Left ventricle myocardium inferior (tissue), 1 donor: ENCODE data around the gene GJA4. TPM values are rescaled to one million over a fixed set of nuclear protein-coding genes. Genes with fewer than 3 reads are reported as not detected.

ENCODE experiments used
- DNase-seq: peaks from one replicate; pipeline ENCODE4 v3.0.0-alpha.2; 2020
- H3K27ac ChIP-seq: fragments of 200-600 bp; replicated peaks from 2 replicates; pipeline ENCODE4 v1.8.0; 2021
- H3K27me3 ChIP-seq: fragments of 200-600 bp; 2 replicates; pipeline ENCODE4 v1.8.0; 2021; ENCODE audit warnings: low read depth
- H3K36me3 ChIP-seq: fragments of 200-600 bp; 2 replicates; pipeline ENCODE4 v1.8.0; 2021
- H3K4me1 ChIP-seq: fragments of 200-600 bp; 2 replicates; pipeline ENCODE4 v1.8.0; 2021
- H3K4me3 ChIP-seq: fragments of 200-600 bp; 2 replicates; pipeline ENCODE4 v1.8.0; 2021; ENCODE audit warnings: mild to moderate bottlenecking, moderate library complexity
- H3K9me3 ChIP-seq: fragments of 200-600 bp; replicated peaks from 2 replicates; pipeline ENCODE4 v1.8.0; 2021
- CTCF ChIP-seq: fragments of 200-600 bp; IDR thresholded peaks from 2 replicates; pipeline ENCODE4 v1.8.0; 2021; ENCODE audit warnings: antibody characterized with exemption, mild to moderate bottlenecking, borderline replicate concordance
- intact Hi-C: fragments of 100-400 bp; cut with micrococcal nuclease; formaldehyde crosslinking; loops from one replicate; pipeline ENCODE4 v1.11.0; 2022
- total RNA-seq: library from RNA; stranded (reverse); fragmentation: NEBNext Ultra II Directional; extraction: Animal tissue kit (Norgen Biotek cat#: 25700); gene quantifications from one replicate; pipeline ENCODE4 v1.2.1, GENCODE V29; 2021
- donor health status: DM: no; HTN: yes; CAD: no; lungs with severe emphysema.

The GJA4 gene
- total RNA-seq, 1 donor from 2014 or later = 27.0 TPM

DNA sequence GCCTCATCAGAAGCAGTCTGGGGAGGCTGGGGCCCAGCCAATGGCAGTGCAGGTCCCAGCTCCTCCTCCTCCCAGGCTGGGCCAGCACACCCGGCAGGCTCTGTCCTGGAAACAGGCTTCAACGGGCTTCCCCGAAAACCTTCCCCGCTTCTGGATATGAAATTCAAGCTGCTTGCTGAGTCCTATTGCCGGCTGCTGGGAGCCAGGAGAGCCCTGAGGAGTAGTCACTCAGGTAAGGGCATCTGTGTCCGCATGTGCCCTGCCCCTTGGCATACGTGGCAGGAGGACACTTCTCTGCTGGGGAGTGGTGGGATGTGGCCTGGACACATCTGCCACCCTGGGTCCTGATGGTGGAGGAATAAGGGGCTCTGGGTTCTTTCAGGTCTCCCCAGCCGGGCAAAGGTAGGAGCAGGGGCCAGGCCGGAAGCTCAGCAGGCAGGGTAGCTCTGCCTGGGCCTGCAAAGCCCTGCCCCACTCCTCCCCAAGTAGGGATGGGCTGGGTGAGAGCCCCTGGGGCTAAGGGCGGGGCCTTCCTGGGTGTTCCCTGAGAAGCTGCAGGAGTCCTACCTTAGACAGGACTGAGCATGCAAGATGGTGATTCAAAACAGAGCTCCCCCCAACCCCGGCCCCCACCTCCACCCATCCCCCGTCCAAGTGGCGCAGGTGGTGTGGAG lies 37.7 kb upstream of the GJA4 start, which contains the start of gene GJB5:
GJB5 (plus strand) TSS at position 84 of the 674 bp plus-strand sequence. CDS start 2,284 bp downstream, outside the sequence.
- intact Hi-C loops = no loop called here

GRCh38 chr1:34755961-34756360 lies 36.8 kb upstream of the GJA4 start:
- Histone ChIP-seq H3K27me3 (peaks cover 78% of the 10 kb centered on the region), H3K9me3 (no peaks in the 10 kb centered on the region), H3K36me3 (no peaks in the 10 kb centered on the region), H3K27ac (no peak overlapping the region), H3K4me1 (no peaks in the 10 kb centered on the region), H3K4me3 (no peak overlapping the region)
- no peak for TF ChIP-seq CTCF
- intact Hi-C loops = no loop called here
- DNase-seq = no peak

More for the DNA sequence above, 37.7 kb upstream of the GJA4 start, which contains the start of gene GJB5:
- Histone ChIP-seq H3K27ac (no peak within 1 kb of the TSS), H3K4me1 (no peaks in the 10 kb centered on the region), H3K27me3 (peaks cover 73% of the 10 kb centered on the region), H3K4me3 (no peak within 1 kb of the TSS), H3K36me3 (no peaks in the 10 kb centered on the region), H3K9me3 (no peaks in the 10 kb centered on the region)
- no peak for TF ChIP-seq CTCF
- DNase-seq = no peak

DNA sequence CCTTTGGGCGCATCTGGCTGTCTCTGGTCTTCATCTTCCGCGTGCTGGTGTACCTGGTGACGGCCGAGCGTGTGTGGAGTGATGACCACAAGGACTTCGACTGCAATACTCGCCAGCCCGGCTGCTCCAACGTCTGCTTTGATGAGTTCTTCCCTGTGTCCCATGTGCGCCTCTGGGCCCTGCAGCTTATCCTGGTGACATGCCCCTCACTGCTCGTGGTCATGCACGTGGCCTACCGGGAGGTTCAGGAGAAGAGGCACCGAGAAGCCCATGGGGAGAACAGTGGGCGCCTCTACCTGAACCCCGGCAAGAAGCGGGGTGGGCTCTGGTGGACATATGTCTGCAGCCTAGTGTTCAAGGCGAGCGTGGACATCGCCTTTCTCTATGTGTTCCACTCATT lies 35.4 kb upstream of the GJA4 start:
- H3K9me3 ChIP-seq = no peaks in the 10 kb centered on the region
- no peak overlapping the region for H3K4me3 ChIP-seq
- DNase-seq = no peak
- H3K4me1 ChIP-seq = no peaks in the 10 kb centered on the region
- intact Hi-C loops = no loop called here
- H3K27ac ChIP-seq = no peak overlapping the region
- no peak for TF ChIP-seq CTCF
- no peaks in the 10 kb centered on the region for H3K36me3 ChIP-seq
- peaks cover 90% of the 10 kb centered on the region for H3K27me3 ChIP-seq

GRCh38 chr1:34758751-34759150 lies 34.0 kb upstream of the GJA4 start:
- Histone ChIP-seq H3K4me3 (no peak overlapping the region), H3K9me3 (no peaks in the 10 kb centered on the region), H3K27ac (no peak overlapping the region), H3K27me3 (peaks cover 90% of the 10 kb centered on the region), H3K4me1 (no peaks in the 10 kb centered on the region), H3K36me3 (no peaks in the 10 kb centered on the region)
- no peak for DNase-seq
- no peak for TF ChIP-seq CTCF
- intact Hi-C loops = no loop called here

- Histone ChIP-seq H3K27ac (no peak within 1 kb of the TSS), H3K9me3 (no peaks in the 10 kb centered on the region), H3K27me3 (peaks cover 91% of the 10 kb centered on the region), H3K4me1 (no peaks in the 10 kb centered on the region), H3K36me3 (no peaks in the 10 kb centered on the region), H3K4me3 (no peak within 1 kb of the TSS)
- no peak for DNase-seq
- intact Hi-C loops = no loop called here
- no peak for TF ChIP-seq CTCF
Observed at GRCh38 chr1:34759503-34760357, 33.1 kb upstream of the GJA4 start, which contains the start of gene GJB4. GJB4 (plus strand) TSS chr1:34759740; CDS start chr1:34761255, 1,515 bp downstream.
